Activated CD8-positive, alpha-beta memory T cell treated with anti-CD3 and anti-CD28 coated beads, Interleukin-2, amount 50 U/mL, for 1 hour (primary cell): ENCODE measurements around the gene SLIT3.

Experiments
- DNase-seq: peaks from one replicate; pipeline ENCODE4 v3.0.0-alpha.2; 2020; ENCODE audit errors: extremely low read depth

SLIT3 gene

GRCh38 chr5:169080448-169080911 is 220.5 kb downstream of the SLIT3 start:
- DNase-seq, result no peak

GRCh38 chr5:169079697-169080096 is 221.2 kb downstream of the SLIT3 start:
- no peak for DNase-seq

- DNase-seq, result no peak
Measured at GRCh38 chr5:169074839-169075238, 226.1 kb downstream of the SLIT3 start.

- no peak for DNase-seq
Measured at GRCh38 chr5:169072233-169072632, 228.7 kb downstream of the SLIT3 start.

GRCh38 chr5:169070413-169070812 is 230.5 kb downstream of the SLIT3 start:
- DNase-seq, result no peak

- DNase-seq, result no peak
Measured at GRCh38 chr5:169067751-169068173, 233.2 kb downstream of the SLIT3 start.

- DNase-seq, result no peak
Measured at GRCh38 chr5:169065400-169065799, 235.5 kb downstream of the SLIT3 start.

- DNase-seq, result no peak
Measured at GRCh38 chr5:169064093-169064492, 236.8 kb downstream of the SLIT3 start.

- no peak for DNase-seq
Measured at GRCh38 chr5:169063316-169063953, 237.5 kb downstream of the SLIT3 start.

GRCh38 chr5:169062690-169063089 is 238.2 kb downstream of the SLIT3 start:
- no peak for DNase-seq

- DNase-seq, result no peak
Measured at GRCh38 chr5:169054506-169054905, 246.4 kb downstream of the SLIT3 start.

- DNase-seq, result no peak
Measured at GRCh38 chr5:169052207-169052606, 248.7 kb downstream of the SLIT3 start.

- DNase-seq, result no peak
Measured at GRCh38 chr5:169051351-169051750, 249.6 kb downstream of the SLIT3 start.

- no peak for DNase-seq
Measured at GRCh38 chr5:169050636-169051035, 250.3 kb downstream of the SLIT3 start.

GRCh38 chr5:169050146-169050571 is 250.8 kb downstream of the SLIT3 start:
- DNase-seq, result no peak

- no peak for DNase-seq
Measured at GRCh38 chr5:169049712-169050111, 251.2 kb downstream of the SLIT3 start.

GRCh38 chr5:169048181-169049125 is 252.5 kb downstream of the SLIT3 start:
- DNase-seq, result no peak

GRCh38 chr5:169044962-169045361 is 256.0 kb downstream of the SLIT3 start:
- DNase-seq, result no peak

GRCh38 chr5:169041180-169041579 is 259.8 kb downstream of the SLIT3 start:
- no peak for DNase-seq

GRCh38 chr5:169039592-169039991 is 261.3 kb downstream of the SLIT3 start:
- no peak for DNase-seq

- no peak for DNase-seq
Measured at GRCh38 chr5:169037466-169037865, 263.5 kb downstream of the SLIT3 start.

GRCh38 chr5:169036079-169036805 is 264.7 kb downstream of the SLIT3 start:
- DNase-seq, result no peak
